Suprapubic skin (tissue), 4 donors: ENCODE measurements around the gene SYT3. TPM values are rescaled to one million over a fixed set of nuclear protein-coding genes. Genes with fewer than 3 reads are reported as not detected.

Experiments used
- DNase-seq, 2 donors: peaks; one replicate each; pipeline ENCODE4 v3.0.0-alpha.2; 2019; ENCODE audit warnings: low spot score in 2 of 2
- H3K27ac ChIP-seq: fragments of 200-600 bp; sonication (generic); one replicate; pipeline ENCODE4 v1.5.1; 2019
- H3K27me3 ChIP-seq: fragments of 200-600 bp; sonication (generic); one replicate; pipeline ENCODE4 v1.5.1; 2019
- H3K36me3 ChIP-seq: fragments of 200-600 bp; sonication (generic); one replicate; pipeline ENCODE4 v1.5.1; 2019
- H3K4me1 ChIP-seq: fragments of 200-600 bp; sonication (generic); one replicate; pipeline ENCODE4 v1.5.1; 2019
- H3K4me3 ChIP-seq: fragments of 200-600 bp; sonication (generic); one replicate; pipeline ENCODE4 v1.5.1; 2019; ENCODE audit warnings: mild to moderate bottlenecking
- H3K9me3 ChIP-seq: fragments of 200-600 bp; sonication (generic); one replicate; pipeline ENCODE4 v1.5.1; 2019
- CTCF ChIP-seq, 2 donors: fragments of 200-600 bp in 1 of 2; fragments of 450-650 bp in 1 of 2; sonication (generic) in 1 of 2; IDR thresholded peaks; one replicate each; pipeline ENCODE4 v1.5.1; 2016 to 2019; ENCODE audit warnings: antibody characterized with exemption in 2 of 2, mild to moderate bottlenecking in 1 of 2, moderate library complexity in 1 of 2
- EP300 ChIP-seq: sonication (generic); formaldehyde crosslinking; IDR thresholded peaks from one replicate; pipeline ENCODE4 v1.6.1; 2017; ENCODE audit warnings: antibody characterized with exemption
- POLR2A ChIP-seq, 2 donors: fragments of 450-650 bp; IDR thresholded peaks; one replicate each; pipeline ENCODE4 v1.6.1; 2017; ENCODE audit warnings: antibody characterized with exemption in 2 of 2, mild to moderate bottlenecking in 2 of 2, moderate library complexity in 2 of 2
- POLR2AphosphoS5 ChIP-seq, 3 donors: sonication (generic); formaldehyde crosslinking; IDR thresholded peaks; one replicate each; pipeline ENCODE4 v1.6.1; 2017; ENCODE audit warnings: antibody characterized with exemption in 3 of 3
- WGBS: methylation state at CpG from one replicate; pipeline ENCODE4 v1.1.5; 2018; 5-methylcytosine and 5-hydroxymethylcytosine counted together
- total RNA-seq, 4 donors: library from RNA; depleted of rRNA; stranded (reverse); fragments of >200 nt; gene quantifications; one replicate each; pipeline ENCODE4 v1.1.0, GENCODE V29; 2016

The SYT3 gene
- total RNA-seq, 4 donors from 2014 or later, result 0.23 to 1.8 (median 0.30) TPM; not detected in 1

- Histone ChIP-seq H3K4me1 (no peaks in the 10 kb centered on the region), H3K36me3 (no peaks in the 10 kb centered on the region), H3K4me3 (no peak overlapping the region), H3K27ac (no peak overlapping the region), H3K27me3 (peaks cover 71% of the 10 kb centered on the region), H3K9me3 (peaks cover 6% of the 10 kb centered on the region)
- TF ChIP-seq CTCF (IDR thresholded peaks at IDR 0.05), result no peak
- TF ChIP-seq POLR2AphosphoS5 (IDR thresholded peaks at IDR 0.05), result no peak
- TF ChIP-seq EP300, result no peak
- TF ChIP-seq POLR2A (IDR thresholded peaks at IDR 0.05), result no peak
- 81% methylated on average over 2 of the region's 2 CpGs for WGBS
- DNase-seq, result no peak
Observed at GRCh38 chr19:50651174-50651573, 11.5 kb upstream of the SYT3 start.

GRCh38 chr19:50649433-50650391 lies 10.0 kb upstream of the SYT3 start, which contains the start of gene C19orf81:
TSS of gene C19orf81 (plus strand) at chr19:50649445. CDS start at chr19:50649445, 0 bp downstream.
- 34% methylated on average over 6 of the region's 7 CpGs for WGBS
- no peak within 1 kb of the TSS for H3K4me3 ChIP-seq
- no peaks in the 10 kb centered on the region for H3K9me3 ChIP-seq
- DNase-seq, result no peak
- H3K27ac ChIP-seq, result no peak within 1 kb of the TSS
- no peaks in the 10 kb centered on the region for H3K4me1 ChIP-seq
- peaks cover 70% of the 10 kb centered on the region for H3K27me3 ChIP-seq
- no peaks in the 10 kb centered on the region for H3K36me3 ChIP-seq
- TF ChIP-seq EP300, result no peak
- no peak for TF ChIP-seq POLR2A (IDR thresholded peaks at IDR 0.05)
- no peak for TF ChIP-seq POLR2AphosphoS5 (IDR thresholded peaks at IDR 0.05)
- no peak for TF ChIP-seq CTCF (IDR thresholded peaks at IDR 0.05)

GRCh38 chr19:50648659-50649058 lies 9.0 kb upstream of the SYT3 start:
- Histone ChIP-seq H3K4me3 (no peak overlapping the region), H3K27me3 (peaks cover 72% of the 10 kb centered on the region), H3K27ac (no peak overlapping the region), H3K9me3 (no peaks in the 10 kb centered on the region), H3K36me3 (no peaks in the 10 kb centered on the region), H3K4me1 (no peaks in the 10 kb centered on the region)
- no peak for DNase-seq
- TF ChIP-seq EP300 (no peak), POLR2A (IDR thresholded peaks at IDR 0.05) (no peak), CTCF (IDR thresholded peaks at IDR 0.05) (no peak), POLR2AphosphoS5 (IDR thresholded peaks at IDR 0.05) (no peak)
- WGBS, result 49% methylated on average over 5 of the region's 5 CpGs

- TF ChIP-seq CTCF (IDR thresholded peaks at IDR 0.05), result no peak
- TF ChIP-seq POLR2A (IDR thresholded peaks at IDR 0.05), result no peak
- TF ChIP-seq POLR2AphosphoS5 (IDR thresholded peaks at IDR 0.05), result no peak
- TF ChIP-seq EP300, result no peak
- Histone ChIP-seq H3K27me3 (peaks cover 71% of the 10 kb centered on the region), H3K4me1 (no peaks in the 10 kb centered on the region), H3K9me3 (no peaks in the 10 kb centered on the region), H3K27ac (no peak overlapping the region), H3K4me3 (no peak overlapping the region), H3K36me3 (no peaks in the 10 kb centered on the region)
- 65% methylated on average over 10 of the region's 10 CpGs for WGBS
- DNase-seq, result no peak
Observed at GRCh38 chr19:50647879-50648615, 8.4 kb upstream of the SYT3 start.
